HG02840 (cell line): ENCODE measurements around the gene MIA.
A peak's percentile ranks its signal among the peaks of the same experiment; 100 is the strongest.
"Not testable (repeated sequence)": the region's sequence is repeated elsewhere in the genome, so short reads cannot be mapped to it uniquely, and the experiment has no call there.

Experiments
- ATAC-seq: cut with Tn5 transposase; IDR thresholded peaks from one replicate; pipeline ENCODE4 v1.9.1; 2021; ENCODE audit warnings: mild to moderate bottlenecking, moderate library complexity, moderate number of reproducible peaks; ENCODE audit not compliant: unreplicated experiment, low FRiP score

Gene MIA

GRCh38 chr19:40777937-40778705 lies 2.8 kb downstream of the MIA start, which contains the start of gene RAB4B:
RAB4B (plus strand) TSS chr19:40778247; CDS start chr19:40778376, 129 bp downstream.
- ATAC-seq: peak; percentile 58

DNA sequence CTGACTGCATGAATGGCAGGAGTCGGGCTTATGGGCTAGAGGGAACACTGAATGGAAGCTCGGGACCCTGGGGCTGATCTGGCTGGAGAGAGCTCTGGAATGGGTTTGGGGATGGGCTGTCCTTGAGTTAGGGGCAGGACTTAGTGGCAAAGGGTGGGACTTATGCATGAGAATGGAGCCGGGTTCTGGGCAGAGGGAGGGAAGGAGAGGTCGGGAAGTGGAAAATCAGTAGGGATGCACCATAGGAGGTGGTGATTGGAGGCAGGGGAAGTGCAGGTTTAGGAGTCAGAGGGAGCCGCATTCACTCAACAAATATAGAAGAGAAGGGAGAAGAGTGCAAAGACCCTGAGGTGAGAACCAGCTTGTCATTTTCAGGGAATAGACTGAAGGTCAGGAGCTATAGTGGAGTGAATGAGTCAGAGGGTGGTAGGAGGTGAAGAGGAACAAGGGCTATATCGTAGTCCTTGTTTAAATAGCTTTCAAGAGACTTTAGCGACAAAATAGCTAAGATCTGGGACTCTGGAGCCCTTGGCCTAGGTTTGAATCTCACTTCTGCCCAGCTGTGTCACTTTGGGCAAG lies 3.5 kb downstream of the MIA start:
- no peak for ATAC-seq

DNA sequence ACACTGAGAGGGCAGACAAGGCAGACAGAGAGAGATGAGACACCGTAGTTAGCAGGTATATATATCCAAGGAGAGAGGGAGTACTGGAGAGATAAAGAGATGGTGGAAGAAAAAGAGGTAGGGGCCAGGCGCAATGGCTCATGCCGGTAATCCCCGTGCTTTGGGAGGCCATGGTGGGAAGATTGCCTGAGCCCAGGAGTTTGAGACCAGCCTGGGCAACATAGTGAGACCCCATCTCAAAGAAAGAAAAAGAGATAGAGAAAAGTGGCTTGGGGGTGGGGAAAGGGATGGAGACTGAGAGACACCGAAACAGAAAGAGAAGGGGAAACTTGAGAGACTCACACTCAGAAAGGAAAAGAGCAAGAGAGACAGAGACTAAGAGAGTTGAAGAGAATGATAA lies 5.3 kb downstream of the MIA start:
- no peak for ATAC-seq

DNA sequence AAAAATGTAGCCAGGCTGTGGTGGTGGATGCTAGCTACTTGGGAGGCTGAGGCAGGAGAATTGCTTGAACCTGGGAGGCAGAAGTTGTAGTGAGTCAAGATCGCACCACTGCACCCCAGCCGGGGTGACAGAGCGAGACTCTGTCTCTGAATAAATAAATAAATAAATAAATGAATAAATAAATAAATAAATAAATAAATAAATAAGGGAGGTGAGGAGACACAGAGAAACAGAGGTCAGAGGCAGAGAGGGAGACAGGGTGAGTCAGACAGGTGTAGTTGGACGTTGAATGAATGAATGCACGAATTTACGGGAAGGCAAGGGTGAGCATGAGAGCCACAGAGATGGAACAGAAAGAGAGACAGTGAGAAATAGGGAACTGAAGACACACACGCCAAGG lies 5.8 kb downstream of the MIA start:
- no peak for ATAC-seq

DNA sequence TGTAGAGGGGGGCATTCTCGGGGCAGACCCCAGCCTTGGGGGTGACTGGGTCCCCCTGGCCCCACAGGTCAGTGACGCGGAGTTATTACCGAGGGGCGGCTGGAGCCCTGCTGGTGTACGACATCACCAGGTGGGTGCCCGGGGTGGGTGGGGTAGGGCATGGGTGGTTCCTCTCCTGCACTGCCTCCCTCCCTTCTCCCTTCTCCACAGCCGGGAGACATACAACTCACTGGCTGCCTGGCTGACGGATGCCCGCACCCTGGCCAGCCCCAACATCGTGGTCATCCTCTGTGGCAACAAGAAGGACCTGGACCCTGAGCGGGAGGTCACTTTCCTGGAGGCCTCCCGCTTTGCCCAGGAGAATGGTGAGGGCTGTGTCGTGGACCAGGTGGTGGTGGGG lies 8.4 kb downstream of the MIA start:
- no peak for ATAC-seq

- ATAC-seq: not testable (repeated sequence)
Measured at GRCh38 chr19:40784146-40784545, 8.8 kb downstream of the MIA start.

GRCh38 chr19:40785526-40785925 lies 10.2 kb downstream of the MIA start:
- ATAC-seq: no peak

DNA sequence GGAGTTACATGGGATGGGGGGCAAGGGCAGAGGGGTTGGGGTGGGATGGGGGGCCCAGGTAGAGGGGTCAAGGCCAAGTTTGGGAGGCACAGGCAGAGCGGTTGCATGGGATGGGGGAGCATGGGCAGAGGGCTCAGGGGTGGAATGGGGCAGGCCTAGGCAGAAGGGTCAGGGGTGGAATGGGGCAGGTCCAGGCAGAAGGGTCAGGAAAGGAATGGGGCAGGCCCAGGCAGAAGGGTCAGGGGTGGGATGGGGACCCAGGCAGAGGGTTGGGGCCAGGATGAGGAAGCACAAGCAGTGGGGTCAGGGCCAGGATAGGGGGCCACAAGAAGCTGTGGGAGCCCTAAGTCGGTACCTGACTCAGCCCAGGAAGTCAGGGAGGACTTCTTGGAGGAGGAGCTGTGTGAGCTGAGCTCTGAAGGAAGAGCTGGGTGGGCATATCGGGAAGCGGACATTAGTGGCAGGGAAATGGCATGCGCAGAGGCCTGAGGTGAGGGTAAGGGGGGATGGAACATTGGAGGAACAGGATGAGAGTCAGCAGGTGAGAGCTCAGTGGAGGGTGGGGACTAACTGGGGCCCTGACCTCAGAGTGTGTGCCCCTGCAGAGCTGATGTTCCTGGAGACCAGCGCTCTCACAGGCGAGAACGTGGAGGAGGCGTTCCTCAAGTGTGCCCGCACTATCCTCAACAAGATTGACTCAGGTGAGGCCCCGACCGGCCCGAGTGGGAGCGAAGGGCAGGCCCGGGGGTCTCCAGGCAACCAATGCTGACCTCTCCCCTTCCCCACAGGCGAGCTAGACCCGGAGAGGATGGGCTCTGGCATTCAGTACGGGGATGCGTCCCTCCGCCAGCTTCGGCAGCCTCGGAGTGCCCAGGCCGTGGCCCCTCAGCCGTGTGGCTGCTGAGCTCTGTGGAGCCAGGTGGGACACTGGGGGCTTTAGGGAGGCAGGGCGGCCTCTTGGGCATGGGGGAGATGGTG lies 11.0 kb downstream of the MIA start:
- no peak for ATAC-seq

DNA sequence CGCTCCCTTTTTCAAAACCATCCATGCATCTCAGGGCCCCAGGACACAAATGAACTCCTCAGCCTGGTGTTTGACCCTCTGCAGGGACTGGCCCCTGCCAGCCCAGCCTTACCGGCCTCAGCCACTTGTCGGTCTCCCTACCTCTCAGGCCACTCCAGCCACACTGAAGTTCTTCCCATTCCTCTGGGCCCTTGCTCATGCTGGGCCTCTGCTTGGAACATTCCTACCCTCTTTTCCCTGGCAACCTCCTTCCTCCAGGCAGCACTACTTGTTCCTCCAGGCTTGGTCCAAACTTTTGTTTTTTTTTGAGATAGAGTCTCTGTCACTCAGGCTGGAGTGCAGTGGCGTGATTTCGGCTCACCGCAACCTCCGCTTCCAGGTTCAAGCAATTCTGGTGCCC lies 16.0 kb downstream of the MIA start:
- ATAC-seq: no peak

GRCh38 chr19:40791996-40792395 lies 16.7 kb downstream of the MIA start:
- no peak for ATAC-seq

GRCh38 chr19:40797166-40797962 lies 22.0 kb downstream of the MIA start:
- no peak for ATAC-seq

GRCh38 chr19:40797963-40798682 lies 22.8 kb downstream of the MIA start:
- ATAC-seq: peak; percentile 19

- peak; percentile 77 for ATAC-seq
Measured at GRCh38 chr19:40798683-40799557, 23.6 kb downstream of the MIA start, which contains the start of gene EGLN2. EGLN2 (plus strand) TSS chr19:40799191; CDS start chr19:40800573, 1,382 bp downstream.

DNA sequence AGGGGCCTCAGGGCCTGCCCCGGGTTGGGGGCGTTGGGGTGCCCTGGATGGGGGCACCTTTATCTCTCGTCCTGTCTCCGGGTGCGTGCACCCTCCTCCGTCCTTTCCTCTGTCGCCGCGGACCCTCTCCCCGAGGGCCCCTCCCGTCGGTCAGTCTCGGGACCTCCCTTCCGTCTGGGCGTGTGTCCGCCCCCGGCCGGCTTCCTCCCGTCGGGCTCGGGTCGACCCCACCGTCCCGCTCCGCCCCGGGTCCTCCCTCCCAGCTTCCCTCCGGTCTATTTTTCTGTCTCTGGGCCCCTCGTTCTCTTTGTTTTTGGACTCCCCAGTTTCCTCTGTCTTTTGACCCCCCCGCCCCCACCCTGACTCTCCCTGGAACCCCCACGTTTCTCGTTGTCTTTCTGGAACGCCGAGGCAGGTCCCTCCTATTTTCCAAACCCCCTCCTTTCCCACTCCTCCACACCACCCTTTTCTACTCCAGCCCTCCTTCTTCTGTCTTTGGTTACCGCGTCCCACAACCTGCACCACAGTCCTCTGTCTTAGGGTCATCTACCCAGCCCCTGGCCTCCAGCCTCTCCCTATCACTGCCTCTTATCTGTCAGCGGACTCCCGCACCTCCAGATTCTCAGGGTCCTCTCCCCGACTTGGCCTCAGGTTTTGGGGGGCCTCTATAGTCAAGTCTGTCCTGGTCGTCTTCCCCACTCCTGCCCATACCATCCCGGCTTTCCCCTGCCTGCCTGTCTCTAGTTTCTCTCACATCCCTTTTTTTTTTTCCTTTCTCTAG lies 24.4 kb downstream of the MIA start:
- no peak for ATAC-seq

DNA sequence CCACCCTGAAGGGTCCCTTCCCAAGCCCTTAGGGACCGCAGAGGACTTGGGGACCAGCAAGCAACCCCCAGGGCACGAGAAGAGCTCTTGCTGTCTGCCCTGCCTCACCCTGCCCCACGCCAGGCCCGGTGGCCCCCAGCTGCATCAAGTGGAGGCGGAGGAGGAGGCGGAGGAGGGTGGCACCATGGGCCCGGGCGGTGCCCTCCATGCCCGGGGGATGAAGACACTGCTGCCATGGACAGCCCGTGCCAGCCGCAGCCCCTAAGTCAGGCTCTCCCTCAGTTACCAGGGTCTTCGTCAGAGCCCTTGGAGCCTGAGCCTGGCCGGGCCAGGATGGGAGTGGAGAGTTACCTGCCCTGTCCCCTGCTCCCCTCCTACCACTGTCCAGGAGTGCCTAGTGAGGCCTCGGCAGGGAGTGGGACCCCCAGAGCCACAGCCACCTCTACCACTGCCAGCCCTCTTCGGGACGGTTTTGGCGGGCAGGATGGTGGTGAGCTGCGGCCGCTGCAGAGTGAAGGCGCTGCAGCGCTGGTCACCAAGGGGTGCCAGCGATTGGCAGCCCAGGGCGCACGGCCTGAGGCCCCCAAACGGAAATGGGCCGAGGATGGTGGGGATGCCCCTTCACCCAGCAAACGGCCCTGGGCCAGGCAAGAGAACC lies 25.1 kb downstream of the MIA start:
- no peak for ATAC-seq

- ATAC-seq: no peak
Measured at GRCh38 chr19:40800997-40801377, 25.7 kb downstream of the MIA start.
